H9 (cell line): ENCODE measurements around the gene MBNL1. TPM values are rescaled to one million over a fixed set of nuclear protein-coding genes. Genes with fewer than 3 reads are reported as not detected.
"Not testable (repeated sequence)": the region's sequence is repeated elsewhere in the genome, so short reads cannot be mapped to it uniquely, and the experiment has no call there.

Source experiments
- DNase-seq: peaks from one replicate; pipeline ENCODE4 v3.0.0-alpha.2; 2017
- H2AFZ ChIP-seq: one replicate; pipeline ENCODE4 v1.6.1; 2013; ENCODE audit warnings: mild to moderate bottlenecking, low read length, control low read depth, moderate library complexity
- H2AK5ac ChIP-seq: 2 replicates; pipeline ENCODE4 v1.6.1; 2013; ENCODE audit warnings: low read length, control low read depth, mixed read lengths; ENCODE audit not compliant: insufficient read length
- H2BK120ac ChIP-seq: one replicate; pipeline ENCODE4 v1.6.1; 2013; ENCODE audit warnings: low read depth, mild to moderate bottlenecking, low read length, control low read depth, inconsistent platforms; ENCODE audit not compliant: poor library complexity, severe bottlenecking
- H2BK12ac ChIP-seq: 2 replicates; pipeline ENCODE4 v1.6.1; 2013; ENCODE audit warnings: low read length, control low read depth, mixed read lengths, low read depth; ENCODE audit not compliant: insufficient read length
- H2BK15ac ChIP-seq: 2 replicates; pipeline ENCODE4 v1.6.1; 2013; ENCODE audit warnings: low read depth, low read length, control low read depth
- H2BK20ac ChIP-seq: one replicate; pipeline ENCODE4 v1.6.1; 2013; ENCODE audit warnings: low read depth, mild to moderate bottlenecking, low read length, control low read depth, inconsistent platforms; ENCODE audit not compliant: poor library complexity, severe bottlenecking
- H2BK5ac ChIP-seq: 2 replicates; pipeline ENCODE4 v1.6.1; 2013; ENCODE audit warnings: low read length, control low read depth, mixed read lengths; ENCODE audit not compliant: insufficient read length
- H3K14ac ChIP-seq: 2 replicates; pipeline ENCODE4 v1.6.1; 2013; ENCODE audit warnings: low read length, control low read depth; ENCODE audit not compliant: insufficient read depth
- H3K18ac ChIP-seq: 2 replicates; pipeline ENCODE4 v1.6.1; 2013; ENCODE audit warnings: low read depth, mild to moderate bottlenecking, mixed read lengths, low read length, control low read depth; ENCODE audit not compliant: insufficient read length
- H3K23ac ChIP-seq: 2 replicates; pipeline ENCODE4 v1.6.1; 2013; ENCODE audit warnings: low read length, control low read depth, mixed read lengths, low read depth; ENCODE audit not compliant: insufficient read length
- H3K23me2 ChIP-seq: 2 replicates; pipeline ENCODE4 v1.6.1; 2013; ENCODE audit warnings: low read depth, mild to moderate bottlenecking, mixed read lengths, low read length, control low read depth; ENCODE audit not compliant: insufficient read length, poor library complexity, severe bottlenecking
- H3K27ac ChIP-seq: 2 replicates; pipeline ENCODE4 v1.5.1; 2013; ENCODE audit warnings: low read length, control low read depth, mixed read lengths, low read depth; ENCODE audit not compliant: insufficient read length
- H3K27me3 ChIP-seq: 2 replicates; pipeline ENCODE4 v1.6.1; 2013; ENCODE audit warnings: low read length, control low read depth, inconsistent platforms; ENCODE audit not compliant: insufficient read depth
- H3K4ac ChIP-seq: 2 replicates; pipeline ENCODE4 v1.6.1; 2013; ENCODE audit warnings: low read depth, mild to moderate bottlenecking, control low read depth, inconsistent platforms, low read length, moderate library complexity
- H3K4me1 ChIP-seq: 2 replicates; pipeline ENCODE4 v1.6.1; 2013; ENCODE audit warnings: low read length, control low read depth, inconsistent platforms; ENCODE audit not compliant: insufficient read depth
- H3K4me2 ChIP-seq: 2 replicates; pipeline ENCODE4 v1.6.1; 2013; ENCODE audit warnings: low read length, control low read depth, mixed read lengths; ENCODE audit not compliant: insufficient read length, insufficient read depth
- H3K56ac ChIP-seq: 2 replicates; pipeline ENCODE4 v1.6.1; 2013; ENCODE audit warnings: low read depth, mild to moderate bottlenecking, mixed read lengths, low read length, control low read depth; ENCODE audit not compliant: insufficient read length
- H3K79me1 ChIP-seq: 2 replicates; pipeline ENCODE4 v1.6.1; 2013; ENCODE audit warnings: low read depth, mild to moderate bottlenecking, moderate library complexity, low read length, control low read depth, inconsistent platforms; ENCODE audit not compliant: insufficient read depth, poor library complexity, severe bottlenecking
- H3K79me2 ChIP-seq: 2 replicates; pipeline ENCODE4 v1.6.1; 2013; ENCODE audit warnings: low read length, control low read depth, inconsistent platforms; ENCODE audit not compliant: insufficient read depth
- H3K9ac ChIP-seq: 2 replicates; pipeline ENCODE4 v1.6.1; 2013; ENCODE audit warnings: low read length, control low read depth, mixed read lengths; ENCODE audit not compliant: insufficient read length; ENCODE audit errors: extremely low read depth
- H3K9me3 ChIP-seq: one replicate; pipeline ENCODE4 v1.6.1; 2013; ENCODE audit warnings: low read depth, low read length, inconsistent platforms; ENCODE audit not compliant: control insufficient read depth
- H3T11ph ChIP-seq: one replicate; pipeline ENCODE4 v1.6.1; 2013; ENCODE audit warnings: mild to moderate bottlenecking, low read length, control low read depth, inconsistent platforms
- H4K20me1 ChIP-seq: one replicate; pipeline ENCODE4 v1.6.1; 2013; ENCODE audit not compliant: control insufficient read depth, insufficient read length, insufficient read depth
- H4K5ac ChIP-seq: 2 replicates; pipeline ENCODE4 v1.6.1; 2013; ENCODE audit warnings: low read depth, mild to moderate bottlenecking, mixed read lengths, low read length, control low read depth; ENCODE audit not compliant: insufficient read length
- H4K8ac ChIP-seq: replicated peaks from 2 replicates; pipeline ENCODE4 v1.6.1; 2013; ENCODE audit warnings: low read length, control low read depth, mixed read lengths, low read depth; ENCODE audit not compliant: insufficient read length
- H4K91ac ChIP-seq: 2 replicates; pipeline ENCODE4 v1.6.1; 2013; ENCODE audit warnings: low read depth, mild to moderate bottlenecking, moderate library complexity, mixed read lengths, low read length, control low read depth; ENCODE audit not compliant: insufficient read length
- H3K27ac Mint-ChIP-seq, 3 experiments: 2 replicates in 2 of 3; 3 replicates in 1 of 3; pipeline ENCODE4 v1.8.0; 2020 to 2021; ENCODE audit warnings: mixed read lengths in 3 of 3, mild to moderate bottlenecking in 1 of 3, moderate library complexity in 1 of 3
- H3K27me3 Mint-ChIP-seq: 2 replicates; pipeline ENCODE4 v1.8.0; 2021; ENCODE audit warnings: low read depth, mild to moderate bottlenecking, moderate library complexity, mixed read lengths
- H3K36me3 Mint-ChIP-seq, 3 experiments: 2 replicates in 2 of 3; 3 replicates in 1 of 3; pipeline ENCODE4 v1.8.0; 2020 to 2021; ENCODE audit warnings: low read depth in 3 of 3, mixed read lengths in 3 of 3; ENCODE audit not compliant: insufficient read depth in 1 of 3
- H3K4me1 Mint-ChIP-seq, 2 experiments: 2 replicates each; pipeline ENCODE4 v1.8.0; 2020; ENCODE audit warnings: mixed read lengths in 2 of 2
- H3K4me3 Mint-ChIP-seq, 2 experiments: 2 replicates in 1 of 2; 3 replicates in 1 of 2; pipeline ENCODE4 v1.8.0; 2020 to 2021; ENCODE audit warnings: mild to moderate bottlenecking in 2 of 2, mixed read lengths in 2 of 2, moderate library complexity in 1 of 2
- H3K9me3 Mint-ChIP-seq, 2 experiments: 2 replicates in 1 of 2; 3 replicates in 1 of 2; pipeline ENCODE4 v1.8.0; 2020; ENCODE audit warnings: mild to moderate bottlenecking in 2 of 2, mixed read lengths in 2 of 2, moderate library complexity in 1 of 2
- CTCF ChIP-seq: fragments of 200-600 bp; sonication (generic); conservative IDR thresholded peaks from 3 replicates; pipeline ENCODE4 v1.8.0; 2021; ENCODE audit warnings: antibody characterized with exemption, mild to moderate bottlenecking
- WGBS: extraction: QIAGEN DNeasy Blood & Tissue Kit; methylation state at CpG from one replicate; pipeline ENCODE4 v1.1.7; 2013; ENCODE audit warnings: missing lambda C conversion rate, low lambda C conversion rate, mixed read lengths; ENCODE audit not compliant: insufficient read length; ENCODE audit errors: extremely low coverage; 5-methylcytosine and 5-hydroxymethylcytosine counted together
- total RNA-seq: library from RNA; stranded (reverse); gene quantifications from 2 replicates; pipeline ENCODE4 v1.2.1, GENCODE V29; 2021

The MBNL1 gene
- total RNA-seq, 1 experiment from 2014 or later = 14.9 TPM

GRCh38 chr3:152335273-152335672, 66.5 kb downstream of the MBNL1 start:
- H3K79me2 ChIP-seq = no peaks in the 10 kb centered on the region

GRCh38 chr3:152337337-152337736, 68.6 kb downstream of the MBNL1 start:
- not testable (repeated sequence) for H3K27me3 Mint-ChIP-seq, H3K14ac ChIP-seq, H3K56ac ChIP-seq, H3K4me2 ChIP-seq, H3K27ac ChIP-seq, H2AFZ ChIP-seq, H3K9me3 ChIP-seq, H3K27me3 ChIP-seq, H2BK20ac ChIP-seq, H3K23me2 ChIP-seq, H4K5ac ChIP-seq, H3K79me2 ChIP-seq, H3K9me3 Mint-ChIP-seq, H3K4me1 Mint-ChIP-seq, H3K79me1 ChIP-seq, H4K8ac ChIP-seq, H3K4me3 Mint-ChIP-seq, H2BK12ac ChIP-seq, H2BK5ac ChIP-seq, H2AK5ac ChIP-seq, H3K4me1 ChIP-seq, H4K91ac ChIP-seq, H3T11ph ChIP-seq, H3K23ac ChIP-seq, H3K36me3 Mint-ChIP-seq, H3K9ac ChIP-seq, H3K4ac ChIP-seq, H2BK120ac ChIP-seq, DNase-seq, H3K18ac ChIP-seq, H4K20me1 ChIP-seq, H2BK15ac ChIP-seq
- peak overlapping the region in 1 of 3 experiments; percentile 59; a peak in 1 of 7 replicates for H3K27ac Mint-ChIP-seq
- no CpG with 5 or more reads among the region's 6 CpGs for WGBS

More at GRCh38 chr3:152335273-152335672, 66.5 kb downstream of the MBNL1 start:
- H3K9me3 ChIP-seq = no peaks in the 10 kb centered on the region
- no peak for DNase-seq
- no peak overlapping the region for H2BK120ac ChIP-seq
- no peaks in the 10 kb centered on the region for H3K4me1 ChIP-seq
- H3T11ph ChIP-seq = no peak overlapping the region
- Mint-ChIP-seq H3K27me3 (no peaks in the 10 kb centered on the region), H3K27ac (no peak overlapping the region), H3K9me3 (no peaks in the 10 kb centered on the region), H3K4me3 (no peak overlapping the region), H3K4me1 (peaks cover 2 to 3% of the 10 kb centered on the region in 2 experiments; a peak in 1 of 4 replicates), H3K36me3 (no peaks in the 10 kb centered on the region)
- no peak overlapping the region for H4K91ac ChIP-seq
- no CpG with 5 or more reads among the region's 2 CpGs for WGBS
- H3K14ac ChIP-seq = no peak overlapping the region
- no peak overlapping the region for H3K27ac ChIP-seq
- H3K4ac ChIP-seq = no peak overlapping the region
- no peak overlapping the region for H2BK20ac ChIP-seq
- no peak overlapping the region for H2BK5ac ChIP-seq
- no peak overlapping the region for H3K23ac ChIP-seq
- no peak overlapping the region for H2AK5ac ChIP-seq
- H2BK15ac ChIP-seq = no peak overlapping the region
- no peaks in the 10 kb centered on the region for H3K79me1 ChIP-seq
- H4K20me1 ChIP-seq = no peaks in the 10 kb centered on the region
- no peaks in the 10 kb centered on the region for H3K23me2 ChIP-seq
- no peak overlapping the region for H3K56ac ChIP-seq
- H2BK12ac ChIP-seq = no peak overlapping the region
- H3K27me3 ChIP-seq = no peaks in the 10 kb centered on the region
- TF ChIP-seq CTCF = no peak
- H4K8ac ChIP-seq = no peak overlapping the region
- no peak overlapping the region for H3K18ac ChIP-seq
- no peak overlapping the region for H4K5ac ChIP-seq
- H2AFZ ChIP-seq = no peak overlapping the region
- H3K4me2 ChIP-seq = no peak overlapping the region
- no peak overlapping the region for H3K9ac ChIP-seq
